Endothelial cell of umbilical vein (primary cell): ENCODE data around the gene CCNI.

Source experiments
- CTCF ChIP-seq, 2 donors: IDR thresholded peaks; 1 replicate in 1 of 2; 2 replicates in 1 of 2; pipeline ENCODE4 v1.5.1; 2011; ENCODE audit warnings: low read length in 2 of 2, mild to moderate bottlenecking in 2 of 2, moderate library complexity in 2 of 2, control low read depth in 1 of 2, inconsistent platforms in 1 of 2, low read depth in 1 of 2; ENCODE audit not compliant: insufficient read depth in 1 of 2; ENCODE audit errors: extremely low read depth in 1 of 2
- FOS ChIP-seq: IDR thresholded peaks from 2 replicates; pipeline ENCODE4 v1.6.1; 2011; ENCODE audit warnings: mild to moderate bottlenecking, low read length, moderate library complexity, borderline replicate concordance; ENCODE audit not compliant: insufficient read depth
- JUN ChIP-seq: IDR thresholded peaks from 2 replicates; pipeline ENCODE4 v1.6.1; 2011; ENCODE audit warnings: borderline replicate concordance, low read depth; ENCODE audit not compliant: insufficient read length, insufficient read depth
- POLR2A ChIP-seq: IDR thresholded peaks from 2 replicates; pipeline ENCODE4 v1.6.1; 2012; ENCODE audit warnings: low read depth, mild to moderate bottlenecking, control low read depth, low read length
- POLR2AphosphoS5 ChIP-seq: IDR thresholded peaks from 2 replicates; pipeline ENCODE4 v1.6.1; 2012; ENCODE audit warnings: low read depth, mild to moderate bottlenecking, control low read depth, low read length, moderate library complexity; ENCODE audit not compliant: insufficient read depth

- TF ChIP-seq FOS (no peak), JUN (no peak), POLR2A (no peak), CTCF (IDR thresholded peaks at IDR 0.05; ENCODE audit: extremely low read depth in 1 of 2, insufficient read depth in 1 of 2, low read depth in 1 of 2, low read length in 2 of 2) (no peak), POLR2AphosphoS5 (no peak)
Observed at GRCh38 chr4:77020017-77020416, 55.8 kb downstream of the CCNI start.
